Caco-2 (cell line): ENCODE measurements around the gene WWOX. TPM values are rescaled to one million over a fixed set of nuclear protein-coding genes. Genes with fewer than 3 reads are reported as not detected.

ENCODE experiments used
- BruUV-seq: library from RNA; stranded (reverse); fragments of 400-500 nt; replicated peaks from 2 replicates; lab custom pipeline; 2021; lab: Mats Ljungman, UMichigan
- CTCF ChIA-PET: fragments of 300-600 bp; sonication (Branson Sonifier 250); formaldehyde crosslinking; loops from one replicate; lab custom pipeline; 2022; ENCODE audit warnings: antibody characterized with exemption; lab: Charles Lee
- POLR2A ChIA-PET: fragments of 300-600 bp; sonication (Branson Sonifier 250); formaldehyde crosslinking; loops from one replicate; lab custom pipeline; 2022; ENCODE audit warnings: antibody characterized with exemption; lab: Charles Lee
- DNase-seq, 2 experiments: peaks; one replicate each; pipeline versions ENCODE4 v3.0.0 to v3.0.0-alpha.2; 2020 to 2022
- H3K27me3 ChIP-seq: replicated peaks from 2 replicates; pipeline ENCODE4 v1.6.0; 2011; ENCODE audit warnings: low read length; ENCODE audit not compliant: control insufficient read depth, insufficient read depth
- H3K36me3 ChIP-seq: 2 replicates; pipeline ENCODE4 v1.5.1; 2011; ENCODE audit warnings: low read length; ENCODE audit not compliant: control insufficient read depth, insufficient read depth
- H3K4me1 ChIP-seq: fragments of 250-450 bp; sonication (Bioruptor Pico); 2 replicates; pipeline ENCODE4 v1.5.1; 2020; ENCODE audit warnings: mild to moderate bottlenecking
- H3K4me3 ChIP-seq: 2 replicates; pipeline ENCODE4 v1.5.1; 2011; ENCODE audit warnings: low read depth, mild to moderate bottlenecking, control low read depth, low read length
- H3K9me3 ChIP-seq: fragments of 250-450 bp; sonication (Bioruptor Pico); 2 replicates; pipeline ENCODE4 v1.5.1; 2020; ENCODE audit warnings: mild to moderate bottlenecking, moderate library complexity
- H3K27ac Mint-ChIP-seq: one replicate; pipeline ENCODE4 v1.8.0; 2022; ENCODE audit warnings: mixed read lengths; ENCODE audit not compliant: unreplicated experiment
- H3K27me3 Mint-ChIP-seq: one replicate; pipeline ENCODE4 v1.8.0; 2022; ENCODE audit warnings: mixed read lengths; ENCODE audit not compliant: insufficient read depth, unreplicated experiment
- H3K36me3 Mint-ChIP-seq: one replicate; pipeline ENCODE4 v1.8.0; 2022; ENCODE audit warnings: mild to moderate bottlenecking, mixed read lengths; ENCODE audit not compliant: insufficient read depth, unreplicated experiment
- H3K4me1 Mint-ChIP-seq: one replicate; pipeline ENCODE4 v1.8.0; 2022; ENCODE audit warnings: low read depth, mixed read lengths; ENCODE audit not compliant: unreplicated experiment
- H3K4me3 Mint-ChIP-seq: one replicate; pipeline ENCODE4 v1.8.0; 2022; ENCODE audit warnings: mild to moderate bottlenecking, moderate library complexity, mixed read lengths; ENCODE audit not compliant: unreplicated experiment
- H3K9me3 Mint-ChIP-seq: one replicate; pipeline ENCODE4 v1.8.0; 2022; ENCODE audit warnings: mixed read lengths; ENCODE audit not compliant: unreplicated experiment
- CTCF ChIP-seq, 2 experiments: fragments of 200-600 bp in 1 of 2; IDR thresholded peaks; 1 replicate in 1 of 2; 2 replicates in 1 of 2; pipeline versions ENCODE4 v1.5.1 to v1.8.0; 2011 to 2022; ENCODE audit warnings: antibody characterized with exemption in 1 of 2, control low read depth in 1 of 2, inconsistent platforms in 1 of 2, low read depth in 1 of 2, low read length in 1 of 2, mild to moderate bottlenecking in 1 of 2, moderate library complexity in 1 of 2; ENCODE audit not compliant: insufficient read depth in 1 of 2, severe bottlenecking in 1 of 2, unreplicated experiment in 1 of 2
- intact Hi-C: fragments of 100-400 bp; cut with micrococcal nuclease; formaldehyde crosslinking; loops from one replicate; pipeline ENCODE4 v1.10.0; 2022; ENCODE audit not compliant: unreplicated experiment
- total RNA-seq: library from RNA; stranded (reverse); gene quantifications from 2 replicates; pipeline ENCODE4 v1.2.3, GENCODE V29; 2022

WWOX gene
- total RNA-seq, 1 experiment from 2014 or later, result 45.0 TPM

GRCh38 chr16:78291604-78292003 lies 192.2 kb downstream of the WWOX start:
- CTCF ChIA-PET, result no interaction called here
- H3K27ac Mint-ChIP-seq, result no peak overlapping the region

GRCh38 chr16:78292086-78292843 lies 192.8 kb downstream of the WWOX start:
- Histone ChIP-seq H3K36me3 (no peaks in the 10 kb centered on the region), H3K4me1 (peaks cover 25% of the 10 kb centered on the region), H3K27me3 (no peaks in the 10 kb centered on the region), H3K4me3 (no peak overlapping the region), H3K9me3 (peaks cover under 1% of the 10 kb centered on the region; the same call in 1 of the 2 replicates)
- no peak overlapping the region for H3K4me3 Mint-ChIP-seq
- H3K27ac Mint-ChIP-seq, result peak overlapping the region; percentile 48
- TF ChIP-seq CTCF (IDR thresholded peaks at IDR 0.05; ENCODE audit: insufficient read depth in 1 of 2, low read depth in 1 of 2, low read length in 1 of 2, severe bottlenecking in 1 of 2, unreplicated experiment in 1 of 2), result no peak
- CTCF ChIA-PET, result no interaction called here
- no peak for DNase-seq
- intact Hi-C loops, result no loop called here
- H3K4me1 Mint-ChIP-seq, result peaks cover 31% of the 10 kb centered on the region
- H3K9me3 Mint-ChIP-seq, result peaks cover 19% of the 10 kb centered on the region
- BruUV-seq, result TSS peak; percentile 83
- no peaks in the 10 kb centered on the region for H3K36me3 Mint-ChIP-seq
- H3K27me3 Mint-ChIP-seq, result no peaks in the 10 kb centered on the region
- POLR2A ChIA-PET, result interaction anchor here (1.0 to 1.1 kb wide), 2 partner anchors 15 to 47 kb away, joined by 3 to 4 read pairs; no protein-coding TSS in a partner anchor

More at GRCh38 chr16:78291604-78292003, 192.2 kb downstream of the WWOX start:
- H3K9me3 ChIP-seq, result no peaks in the 10 kb centered on the region
- Mint-ChIP-seq H3K36me3 (no peaks in the 10 kb centered on the region), H3K4me1 (peaks cover 26% of the 10 kb centered on the region), H3K4me3 (no peak overlapping the region), H3K9me3 (peaks cover 19% of the 10 kb centered on the region), H3K27me3 (no peaks in the 10 kb centered on the region)
- H3K27me3 ChIP-seq, result no peaks in the 10 kb centered on the region
- no TSS peak for BruUV-seq
- POLR2A ChIA-PET, result interaction anchor here (1.1 kb wide), 1 partner anchor 15 kb away, joined by 4 read pairs; no protein-coding TSS in a partner anchor
- DNase-seq, result no peak
- no peak overlapping the region for H3K4me3 ChIP-seq
- H3K36me3 ChIP-seq, result no peaks in the 10 kb centered on the region
- H3K4me1 ChIP-seq, result peaks cover 18% of the 10 kb centered on the region
- intact Hi-C loops, result no loop called here
- no peak for TF ChIP-seq CTCF (IDR thresholded peaks at IDR 0.05; ENCODE audit: insufficient read depth in 1 of 2, low read depth in 1 of 2, low read length in 1 of 2, severe bottlenecking in 1 of 2, unreplicated experiment in 1 of 2)

GRCh38 chr16:78292844-78293380 lies 193.5 kb downstream of the WWOX start:
- H3K4me3 Mint-ChIP-seq, result peak overlapping the region; percentile 5
- H3K27me3 Mint-ChIP-seq, result no peaks in the 10 kb centered on the region
- ChIA-PET CTCF (no interaction called here), POLR2A (interaction anchor here (0.6 to 1.1 kb wide), 3 partner anchors 8 to 48 kb away, joined by 3 to 4 read pairs (median 3); no protein-coding TSS in a partner anchor)
- no peak overlapping the region for H3K4me3 ChIP-seq
- H3K9me3 Mint-ChIP-seq, result peaks cover 19% of the 10 kb centered on the region
- H3K4me1 ChIP-seq, result peaks cover 31% of the 10 kb centered on the region
- H3K36me3 Mint-ChIP-seq, result no peaks in the 10 kb centered on the region
- no TSS peak for BruUV-seq
- TF ChIP-seq CTCF (IDR thresholded peaks at IDR 0.05; ENCODE audit: insufficient read depth in 1 of 2, low read depth in 1 of 2, low read length in 1 of 2, severe bottlenecking in 1 of 2, unreplicated experiment in 1 of 2), result no peak
- H3K27me3 ChIP-seq, result no peaks in the 10 kb centered on the region
- peaks cover 35% of the 10 kb centered on the region for H3K4me1 Mint-ChIP-seq
- H3K9me3 ChIP-seq, result peaks cover 5% of the 10 kb centered on the region; the same call in 1 of the 2 replicates
- DNase-seq, result peak; percentile 49 to 58
- intact Hi-C loops, result loop anchor here (1.0 kb wide), 1 partner anchor 49 kb away; no protein-coding TSS in a partner anchor
- H3K27ac Mint-ChIP-seq, result peak overlapping the region; percentile 48
- no peaks in the 10 kb centered on the region for H3K36me3 ChIP-seq
